ENCODE data around the gene RBM22.

Gene RBM22

GRCh38 chr5:150670275-150670947 is 30.5 kb downstream of the RBM22 start:
- H3K9me3 ChIP-seq (ENCODE audit: insufficient read depth, low read depth, low read length): no peaks in the 10 kb centered on the region
- H3K4me2 ChIP-seq (ENCODE audit: low read depth, low read length, poor library complexity, severe bottlenecking): no peak overlapping the region
- H3K36me3 ChIP-seq (ENCODE audit: insufficient read depth, low read length): no peaks in the 10 kb centered on the region
- H3K4me3 ChIP-seq (ENCODE audit: low read length, poor library complexity, severe bottlenecking): no peak overlapping the region
- H4K20me1 ChIP-seq (ENCODE audit: insufficient read depth, low read length, poor library complexity, severe bottlenecking): no peaks in the 10 kb centered on the region
- no peak for TF ChIP-seq EZH2phosphoT487 (IDR thresholded peaks at IDR 0.05; ENCODE audit: borderline replicate concordance)
- no peak for TF ChIP-seq CTCF (conservative IDR thresholded peaks at IDR 0.05; ENCODE audit: low read length)
- H2AFZ ChIP-seq (ENCODE audit: low read length): no peak overlapping the region
- H3F3A ChIP-seq (ENCODE audit: low read depth): no peaks in the 10 kb centered on the region; the same call in 1 of the 2 replicates
- no peaks in the 10 kb centered on the region for H3K27me3 ChIP-seq (ENCODE audit: insufficient read depth, low read length, poor library complexity, severe bottlenecking)
- H3K79me2 ChIP-seq (ENCODE audit: insufficient read depth, low read length): no peaks in the 10 kb centered on the region
- no peaks in the 10 kb centered on the region for H3K4me1 ChIP-seq (ENCODE audit: insufficient read depth, low read length, poor library complexity, severe bottlenecking)
- H3K9ac ChIP-seq (ENCODE audit: low read depth, low read length, poor library complexity, severe bottlenecking): no peak overlapping the region
- H3K9me2 ChIP-seq (replicated peaks; ENCODE audit: low read depth, low read length): no peaks in the 10 kb centered on the region

- H3K4me3 ChIP-seq (ENCODE audit: low read length, poor library complexity, severe bottlenecking): no peak overlapping the region
- H3K9ac ChIP-seq (ENCODE audit: low read depth, low read length, poor library complexity, severe bottlenecking): no peak overlapping the region
- H3K79me2 ChIP-seq (ENCODE audit: insufficient read depth, low read length): no peaks in the 10 kb centered on the region
- H3F3A ChIP-seq (ENCODE audit: low read depth): no peaks in the 10 kb centered on the region; the same call in 1 of the 2 replicates
- H2AFZ ChIP-seq (ENCODE audit: low read length): no peak overlapping the region
- TF ChIP-seq EZH2phosphoT487 (IDR thresholded peaks at IDR 0.05; ENCODE audit: borderline replicate concordance): no peak
- TF ChIP-seq CTCF (conservative IDR thresholded peaks at IDR 0.05; ENCODE audit: low read length): no peak
- no peak overlapping the region for H3K4me2 ChIP-seq (ENCODE audit: low read depth, low read length, poor library complexity, severe bottlenecking)
- no peaks in the 10 kb centered on the region for H3K27me3 ChIP-seq (ENCODE audit: insufficient read depth, low read length, poor library complexity, severe bottlenecking)
- H4K20me1 ChIP-seq (ENCODE audit: insufficient read depth, low read length, poor library complexity, severe bottlenecking): no peaks in the 10 kb centered on the region
- no peaks in the 10 kb centered on the region for H3K4me1 ChIP-seq (ENCODE audit: insufficient read depth, low read length, poor library complexity, severe bottlenecking)
- H3K9me2 ChIP-seq (replicated peaks; ENCODE audit: low read depth, low read length): no peaks in the 10 kb centered on the region
- no peaks in the 10 kb centered on the region for H3K36me3 ChIP-seq (ENCODE audit: insufficient read depth, low read length)
- no peaks in the 10 kb centered on the region for H3K9me3 ChIP-seq (ENCODE audit: insufficient read depth, low read depth, low read length)
These were observed 35.8 kb downstream of the RBM22 start for GRCh38 chr5:150665044-150665443.

GRCh38 chr5:150663936-150664335 is 36.9 kb downstream of the RBM22 start:
- Histone ChIP-seq H3K9me3 (ENCODE audit: insufficient read depth, low read depth, low read length) (no peaks in the 10 kb centered on the region), H3K4me3 (ENCODE audit: low read length, poor library complexity, severe bottlenecking) (no peak overlapping the region), H3K9me2 (replicated peaks; ENCODE audit: low read depth, low read length) (no peaks in the 10 kb centered on the region), H3F3A (ENCODE audit: low read depth) (no peaks in the 10 kb centered on the region; the same call in 1 of the 2 replicates), H3K79me2 (ENCODE audit: insufficient read depth, low read length) (no peaks in the 10 kb centered on the region), H3K27me3 (ENCODE audit: insufficient read depth, low read length, poor library complexity, severe bottlenecking) (no peaks in the 10 kb centered on the region), H4K20me1 (ENCODE audit: insufficient read depth, low read length, poor library complexity, severe bottlenecking) (no peaks in the 10 kb centered on the region), H3K9ac (ENCODE audit: low read depth, low read length, poor library complexity, severe bottlenecking) (no peak overlapping the region), H3K4me1 (ENCODE audit: insufficient read depth, low read length, poor library complexity, severe bottlenecking) (no peaks in the 10 kb centered on the region), H3K4me2 (ENCODE audit: low read depth, low read length, poor library complexity, severe bottlenecking) (no peak overlapping the region), H2AFZ (ENCODE audit: low read length) (no peak overlapping the region), H3K36me3 (ENCODE audit: insufficient read depth, low read length) (no peaks in the 10 kb centered on the region)
- TF ChIP-seq EZH2phosphoT487 (IDR thresholded peaks at IDR 0.05; ENCODE audit: borderline replicate concordance): no peak
- TF ChIP-seq CTCF (conservative IDR thresholded peaks at IDR 0.05; ENCODE audit: low read length): no peak

Measured in Loucy (cell line).